Keratinocyte (primary cell): ENCODE results near the gene DRP2. TPM values are rescaled to one million over a fixed set of nuclear protein-coding genes. Genes with fewer than 3 reads are reported as not detected.
A peak's percentile ranks its signal among the peaks of the same experiment; 100 is the strongest.

ENCODE experiments used
- DNase-seq: peaks from one replicate; pipeline ENCODE4 v3.0.0-alpha.2; 2011; ENCODE audit warnings: low read depth, missing footprints, low spot score
- FAIRE-seq: peaks from 2 replicates; lab custom pipeline; 2011; peaks lifted over from hg19 to GRCh38; lab: Jason Lieb, UNC
- H2AFZ ChIP-seq: 2 replicates; pipeline ENCODE4 v1.6.0; 2012; ENCODE audit warnings: low read length, control low read depth, inconsistent platforms; ENCODE audit not compliant: control insufficient read depth
- H3K27ac ChIP-seq: 2 replicates; pipeline ENCODE4 v1.5.1; 2011; ENCODE audit warnings: low read length; ENCODE audit not compliant: control insufficient read depth, insufficient read depth
- H3K27me3 ChIP-seq: 3 replicates; pipeline ENCODE4 v1.6.0; 2011; ENCODE audit warnings: low read length; ENCODE audit not compliant: control insufficient read depth, insufficient read depth; ENCODE audit errors: extremely low read depth
- H3K36me3 ChIP-seq, 2 experiments: 2 replicates in 1 of 2; 3 replicates in 1 of 2; pipeline ENCODE4 v1.5.1; 2011; ENCODE audit warnings: low read length in 2 of 2, mild to moderate bottlenecking in 1 of 2; ENCODE audit not compliant: control insufficient read depth in 2 of 2, insufficient read depth in 2 of 2; ENCODE audit errors: extremely low read depth in 1 of 2
- H3K4me1 ChIP-seq: 3 replicates; pipeline ENCODE4 v1.5.1; 2011; ENCODE audit warnings: low read length; ENCODE audit not compliant: control insufficient read depth, insufficient read depth; ENCODE audit errors: extremely low read depth
- H3K4me2 ChIP-seq: 3 replicates; pipeline ENCODE4 v1.6.0; 2011; ENCODE audit warnings: low read depth, low read length; ENCODE audit not compliant: control insufficient read depth, insufficient read depth; ENCODE audit errors: extremely low read depth
- H3K4me3 ChIP-seq, 3 experiments: fragments of 200-600 bp in 1 of 3; sonication (generic) in 1 of 3; 2 replicates in 2 of 3; 3 replicates in 1 of 3; pipeline ENCODE4 v1.5.1; 2011 to 2016; ENCODE audit warnings: low read length in 3 of 3, mild to moderate bottlenecking in 3 of 3, control low read depth in 2 of 3, inconsistent platforms in 1 of 3, low read depth in 1 of 3, mixed read lengths in 1 of 3, mixed run types in 1 of 3, moderate library complexity in 1 of 3; ENCODE audit not compliant: control insufficient read depth in 2 of 3, insufficient read depth in 2 of 3; ENCODE audit errors: extremely low read depth in 1 of 3
- H3K79me2 ChIP-seq: 2 replicates; pipeline ENCODE4 v1.6.0; 2012; ENCODE audit warnings: low read length; ENCODE audit not compliant: control insufficient read depth, insufficient read depth
- H3K9ac ChIP-seq: 3 replicates; pipeline ENCODE4 v1.6.0; 2011; ENCODE audit warnings: low read length; ENCODE audit not compliant: control insufficient read depth, insufficient read depth; ENCODE audit errors: extremely low read depth
- H3K9me1 ChIP-seq: 3 replicates; pipeline ENCODE4 v1.6.0; 2011; ENCODE audit warnings: low read length; ENCODE audit not compliant: control insufficient read depth, insufficient read depth; ENCODE audit errors: extremely low read depth
- H3K9me3 ChIP-seq: 2 replicates; pipeline ENCODE4 v1.5.1; 2012; ENCODE audit warnings: low read depth, low read length; ENCODE audit not compliant: control insufficient read depth
- H4K20me1 ChIP-seq: 3 replicates; pipeline ENCODE4 v1.6.0; 2011; ENCODE audit warnings: low read length; ENCODE audit not compliant: control insufficient read depth, insufficient read depth; ENCODE audit errors: extremely low read depth
- EZH2 ChIP-seq: IDR thresholded peaks from one replicate; pipeline ENCODE4 v1.6.1; 2012; ENCODE audit warnings: inconsistent platforms, mild to moderate bottlenecking, low read length, moderate library complexity
- dilution Hi-C: fragments of 300-500 bp; cut with MboI; formaldehyde crosslinking; loops from one replicate; pipeline ENCODE4 v1.7.0; 2020; ENCODE audit warnings: low sequenced_read_pairs; ENCODE audit not compliant: extremely low pct_ligation_motif_present
- polyA plus RNA-seq, 5 experiments: library from polyadenylated mRNA; depleted of rRNA in 3 of 5; stranded (reverse) in 3 of 5; stranded (forward) in 1 of 5; unstranded in 1 of 5; fragments of >200 nt; gene quantifications; 1 replicate in 1 of 5; 2 replicates in 3 of 5; 3 replicates in 1 of 5; pipeline versions ENCODE4 v1.2.1 to v1.2.3, GENCODE V29; 2011 to 2012; ENCODE audit warnings: missing spikeins in 2 of 5, low read depth in 1 of 5, low replicate concordance in 1 of 5
- TF ChIP-seq, protein P1 (sequence below), 3 experiments: IDR thresholded peaks in 1 of 3; conservative IDR thresholded peaks in 1 of 3; optimal IDR thresholded peaks in 1 of 3; 2 replicates in 2 of 3; 3 replicates in 1 of 3; pipeline versions ENCODE3 to v1.5.1; 2011; ENCODE audit warnings: low read length in 3 of 3, mild to moderate bottlenecking in 3 of 3, moderate library complexity in 2 of 3, control low read depth in 1 of 3, inconsistent platforms in 1 of 3; ENCODE audit not compliant: insufficient read depth in 2 of 3; ENCODE audit errors: extremely low read depth in 1 of 3

Gene DRP2
- polyA plus RNA-seq, 1 donor (not counting 4 experiments of a cell fraction or from before 2014, with no cell fraction given) = 0.08 TPM

DNA sequence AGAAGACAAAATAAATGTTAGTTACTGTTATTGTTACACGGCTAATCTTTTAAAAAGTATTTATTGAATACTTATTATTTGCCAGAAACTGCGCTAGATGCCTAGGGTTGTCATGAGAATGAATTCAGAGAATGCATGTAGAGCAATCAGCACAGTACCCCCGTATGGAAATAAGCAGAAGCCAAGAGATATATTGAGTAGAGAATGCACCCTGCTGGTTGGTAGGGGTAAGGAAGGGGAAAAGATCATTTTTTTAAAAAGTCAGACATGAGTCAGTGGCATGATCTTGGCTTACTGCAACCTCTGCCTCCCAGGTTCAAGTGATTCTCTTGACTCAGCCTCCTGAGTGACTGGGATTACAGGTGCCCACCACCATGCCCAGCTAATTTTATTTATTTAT lies 13.1 kb upstream of the DRP2 start:
- Histone ChIP-seq H3K9me1 (no peaks in the 10 kb centered on the region), H3K36me3 (no peaks in the 10 kb centered on the region), H3K27ac (no peak overlapping the region), H3K9me3 (no peaks in the 10 kb centered on the region), H3K27me3 (no peaks in the 10 kb centered on the region), H3K4me1 (no peaks in the 10 kb centered on the region), H3K4me2 (no peak overlapping the region), H2AFZ (no peak overlapping the region), H3K4me3 (no peak overlapping the region), H3K79me2 (no peaks in the 10 kb centered on the region), H4K20me1 (no peaks in the 10 kb centered on the region), H3K9ac (no peak overlapping the region)
- DNase-seq (no peak), FAIRE-seq (no peak)
- TF ChIP-seq, protein P1, sequence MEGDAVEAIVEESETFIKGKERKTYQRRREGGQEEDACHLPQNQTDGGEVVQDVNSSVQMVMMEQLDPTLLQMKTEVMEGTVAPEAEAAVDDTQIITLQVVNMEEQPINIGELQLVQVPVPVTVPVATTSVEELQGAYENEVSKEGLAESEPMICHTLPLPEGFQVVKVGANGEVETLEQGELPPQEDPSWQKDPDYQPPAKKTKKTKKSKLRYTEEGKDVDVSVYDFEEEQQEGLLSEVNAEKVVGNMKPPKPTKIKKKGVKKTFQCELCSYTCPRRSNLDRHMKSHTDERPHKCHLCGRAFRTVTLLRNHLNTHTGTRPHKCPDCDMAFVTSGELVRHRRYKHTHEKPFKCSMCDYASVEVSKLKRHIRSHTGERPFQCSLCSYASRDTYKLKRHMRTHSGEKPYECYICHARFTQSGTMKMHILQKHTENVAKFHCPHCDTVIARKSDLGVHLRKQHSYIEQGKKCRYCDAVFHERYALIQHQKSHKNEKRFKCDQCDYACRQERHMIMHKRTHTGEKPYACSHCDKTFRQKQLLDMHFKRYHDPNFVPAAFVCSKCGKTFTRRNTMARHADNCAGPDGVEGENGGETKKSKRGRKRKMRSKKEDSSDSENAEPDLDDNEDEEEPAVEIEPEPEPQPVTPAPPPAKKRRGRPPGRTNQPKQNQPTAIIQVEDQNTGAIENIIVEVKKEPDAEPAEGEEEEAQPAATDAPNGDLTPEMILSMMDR (optimal IDR thresholded peaks at IDR 0.05 in 1 of 3, IDR thresholded peaks at IDR 0.05 in 1 of 3, conservative IDR thresholded peaks at IDR 0.05 in 1 of 3; ENCODE audit: extremely low read depth in 1 of 3, insufficient read depth in 2 of 3, low read length in 3 of 3) = peak in 1 of 3 experiments; percentile 30
- TF ChIP-seq EZH2 = no peak
- dilution Hi-C loops = no loop called here

DNA sequence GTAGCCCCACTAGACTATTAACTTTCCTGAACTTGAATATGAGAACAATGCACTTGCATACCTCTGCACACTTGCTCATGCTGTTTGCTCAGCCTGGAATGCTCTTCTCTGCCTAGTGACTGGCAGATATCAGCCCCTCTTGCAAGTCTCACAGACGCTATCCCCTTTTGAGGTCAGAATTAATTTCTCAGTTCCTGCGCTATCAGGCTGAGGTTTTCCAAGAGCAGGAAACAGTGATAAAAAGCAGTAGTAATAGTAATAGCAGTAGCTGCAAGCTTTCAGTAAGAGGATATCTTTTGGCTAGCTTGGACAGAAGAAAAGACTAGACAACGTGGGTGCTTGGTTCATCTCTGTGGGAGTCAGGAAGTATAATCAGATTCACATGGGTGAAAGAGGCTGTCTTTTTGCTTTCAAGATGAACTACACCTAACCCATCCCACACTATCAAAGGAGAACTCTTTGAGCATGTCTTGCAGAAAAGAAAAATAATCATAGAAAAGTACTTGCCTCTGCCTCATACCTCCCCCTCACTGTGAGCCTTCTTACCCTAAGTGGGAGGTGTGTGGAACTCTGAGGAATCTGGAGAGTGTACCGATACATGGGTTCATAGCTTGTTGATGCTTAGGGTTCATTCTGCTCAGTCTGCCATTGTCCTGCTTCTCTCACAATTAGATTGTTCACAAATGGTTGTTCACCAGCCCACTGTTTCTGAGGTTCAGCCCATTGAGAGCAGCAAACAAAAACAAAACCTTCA lies 11.3 kb upstream of the DRP2 start:
- H3K4me1 ChIP-seq = no peaks in the 10 kb centered on the region
- H3K27ac ChIP-seq = no peak overlapping the region
- no peaks in the 10 kb centered on the region for H3K27me3 ChIP-seq
- no peak overlapping the region for H3K9ac ChIP-seq
- no peaks in the 10 kb centered on the region for H3K36me3 ChIP-seq
- H3K9me1 ChIP-seq = no peaks in the 10 kb centered on the region
- no peak overlapping the region for H3K4me3 ChIP-seq
- H3K9me3 ChIP-seq = no peaks in the 10 kb centered on the region
- dilution Hi-C loops = no loop called here
- H2AFZ ChIP-seq = no peak overlapping the region
- H4K20me1 ChIP-seq = no peaks in the 10 kb centered on the region
- DNase-seq (no peak), FAIRE-seq (no peak)
- H3K4me2 ChIP-seq = no peak overlapping the region
- H3K79me2 ChIP-seq = no peaks in the 10 kb centered on the region
- TF ChIP-seq EZH2 = no peak
- TF ChIP-seq, protein P1 (optimal IDR thresholded peaks at IDR 0.05 in 1 of 3, IDR thresholded peaks at IDR 0.05 in 1 of 3, conservative IDR thresholded peaks at IDR 0.05 in 1 of 3; ENCODE audit: extremely low read depth in 1 of 3, insufficient read depth in 2 of 3, low read length in 3 of 3) = no peak
